Right cardiac atrium (tissue), 5 donors: Measurements from ENCODE around the gene C5orf46. TPM values are rescaled to one million over a fixed set of nuclear protein-coding genes. Genes with fewer than 3 reads are reported as not detected.
"Not testable (repeated sequence)": the region's sequence is repeated elsewhere in the genome, so short reads cannot be mapped to it uniquely, and the experiment has no call there.

Source experiments
- ATAC-seq, 2 donors: fragments of 200-7000 bp; cut with Tn5 transposase; one replicate each; pipeline versions ENCODE4 v1.8.0 to v1.9.1; 2020; ENCODE audit warnings: moderate library complexity in 2 of 2, mild to moderate bottlenecking in 1 of 2
- DNase-seq, 3 donors: peaks; one replicate each; pipeline ENCODE4 v3.0.0-alpha.2; 2020
- H3K27ac ChIP-seq: one replicate; pipeline ENCODE4 v1.5.1; 2013; ENCODE audit warnings: mild to moderate bottlenecking, low read length, control low read depth, moderate library complexity
- H3K27me3 ChIP-seq: one replicate; pipeline ENCODE4 v1.6.1; 2013; ENCODE audit not compliant: control insufficient read depth, insufficient read depth
- H3K4me1 ChIP-seq: one replicate; pipeline ENCODE4 v1.6.1; 2013; ENCODE audit warnings: low read length; ENCODE audit not compliant: control insufficient read depth, insufficient read depth
- H3K4me3 ChIP-seq: one replicate; pipeline ENCODE4 v1.5.1; 2013; ENCODE audit warnings: low read length, control low read depth
- H3K9me3 ChIP-seq: one replicate; pipeline ENCODE4 v1.6.1; 2013; ENCODE audit warnings: low read length; ENCODE audit not compliant: control insufficient read depth
- WGBS: extraction: QIAGEN DNeasy Blood & Tissue Kit; methylation state at CpG from one replicate; pipeline ENCODE4 v1.1.7; 2013; 5-methylcytosine and 5-hydroxymethylcytosine counted together
- intact Hi-C, 4 donors: fragments of 100-400 bp; cut with DNase I; formaldehyde crosslinking; loops; one replicate each; pipeline versions ENCODE4 v1.11.0 to v1.14.0; 2022 to 2023
- long read RNA-seq, 4 donors: library from polyadenylated mRNA; unstranded; transcript quantifications; one replicate each; pipeline ENCODE4 v2.0.0, GENCODE V29; 2020 to 2021
- polyA plus RNA-seq: library from polyadenylated mRNA; stranded (reverse); fragments of 200-250 nt; gene quantifications from one replicate; pipeline ENCODE4 v1.2.3, GENCODE V29; 2013
- total RNA-seq, 4 donors: library from RNA; stranded (reverse); fragmentation: NEBNext Ultra II Directional; extraction: Animal tissue kit (Norgen Biotek cat#: 25700); gene quantifications; one replicate each; pipeline ENCODE4 v1.2.1, GENCODE V29; 2021
- donor health status: healthy with polysubstance abuse.
- donor health status: DM: no; HTN: yes; CAD: no.
- donor health status: DM: no; HTN: no; CAD: no.
- donor health status: DM: no; HTN: yes; CAD: no; lungs with severe emphysema.
- donor health status: DM: yes; HTN: yes; CAD: no.

The C5orf46 gene
- total RNA-seq (1 to 10 TPM; 1.5 to 3.5 (median 2.6) TPM), polyA plus RNA-seq (6.0 TPM)
- long read RNA-seq, donor 1, partial matches to known transcripts: 0 of 1 reads
- long read RNA-seq, donor 1, other reads (novel, unspliced or antisense): 0 of 1 reads
- long read RNA-seq, donor 2, partial matches to known transcripts: 0 of 2 reads
- long read RNA-seq, donor 2, other reads (novel, unspliced or antisense): 0 of 2 reads
- long read RNA-seq, donor 3, partial matches to known transcripts: 1 of 4 reads
- long read RNA-seq, donor 3, other reads (novel, unspliced or antisense): 1 of 4 reads
- long read RNA-seq, donor 4: 0 reads

DNA sequence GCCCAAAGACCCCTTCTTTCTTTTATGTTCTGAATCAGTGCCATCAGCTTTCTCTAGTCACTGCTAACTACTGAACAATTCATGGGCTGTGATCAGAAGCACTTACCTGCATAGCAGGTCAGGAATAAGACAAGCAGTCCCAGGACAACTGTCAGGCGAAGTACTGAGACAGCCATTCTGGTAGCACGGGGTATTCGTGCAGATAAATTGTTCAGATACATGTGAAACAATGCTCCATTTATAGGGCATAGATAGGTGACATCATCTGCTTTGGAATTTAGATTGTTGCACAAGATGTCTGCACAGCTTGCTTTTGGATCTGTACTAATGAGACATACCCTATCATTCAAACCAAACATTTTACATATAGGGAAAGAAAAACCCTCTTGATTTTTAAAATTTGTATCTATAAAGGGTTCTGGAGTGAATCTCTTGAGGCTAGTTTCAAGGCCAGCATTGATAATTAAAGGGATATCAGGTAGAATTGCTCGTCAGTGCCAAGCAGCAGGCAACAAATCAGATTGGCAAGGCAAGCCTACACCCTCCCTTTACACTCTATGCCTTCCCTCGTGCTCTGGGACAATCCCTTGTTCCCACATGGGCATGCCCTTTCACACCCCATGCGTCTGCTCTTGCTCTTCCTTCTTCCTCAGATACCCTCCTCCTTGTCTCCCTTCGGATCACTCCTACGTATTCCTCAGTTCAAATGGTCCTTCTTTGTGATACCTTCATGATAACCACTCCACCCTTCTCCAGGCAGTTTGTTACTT is at the start of gene C5orf46:
Gene C5orf46, minus strand, starts transcription at position 213 of the 770 bp plus-strand sequence. Its CDS starts 37 bp downstream, at position 176.
- Histone ChIP-seq H3K4me1 (peaks cover 2% of the 10 kb centered on the region), H3K4me3 (peak within 1 kb of the TSS; percentile 15), H3K9me3 (no peaks in the 10 kb centered on the region), H3K27ac (no peak within 1 kb of the TSS), H3K27me3 (no peaks in the 10 kb centered on the region)
- intact Hi-C loops: no loop called here
- ATAC-seq: peak; percentile 60
- DNase-seq: no peak
- WGBS: 54% methylated on average over 8 of the region's 8 CpGs

DNA sequence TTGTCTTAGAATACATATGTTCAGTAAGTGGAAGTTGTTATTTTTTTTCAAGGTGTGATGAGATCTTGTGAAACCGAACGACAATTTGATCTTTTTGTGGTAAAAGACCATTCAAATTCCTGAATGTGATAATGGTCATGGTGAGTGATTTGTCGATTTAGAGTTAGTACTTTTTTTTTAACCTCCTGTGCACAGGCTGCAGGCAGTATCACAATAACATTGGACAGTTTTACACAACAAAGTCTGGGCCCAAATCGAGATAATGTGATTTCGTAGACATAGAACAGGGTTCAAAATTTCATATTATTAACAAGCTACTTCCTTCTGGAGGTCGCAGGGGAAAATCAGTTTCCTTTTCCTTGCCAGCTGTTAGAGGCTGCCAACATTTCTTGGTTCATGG is 48.6 kb upstream of the C5orf46 start:
- ATAC-seq (no peak), DNase-seq (no peak)
- H3K27me3 ChIP-seq: no peaks in the 10 kb centered on the region
- intact Hi-C loops: loop anchor here (5.0 to 10.0 kb wide), 2 partner anchors 160 to 167 kb away; no protein-coding TSS in a partner anchor
- 46% methylated on average over 6 of the region's 6 CpGs for WGBS
- H3K4me1 ChIP-seq: no peaks in the 10 kb centered on the region
- no peak overlapping the region for H3K27ac ChIP-seq
- H3K4me3 ChIP-seq: no peak overlapping the region
- H3K9me3 ChIP-seq: no peaks in the 10 kb centered on the region

DNA sequence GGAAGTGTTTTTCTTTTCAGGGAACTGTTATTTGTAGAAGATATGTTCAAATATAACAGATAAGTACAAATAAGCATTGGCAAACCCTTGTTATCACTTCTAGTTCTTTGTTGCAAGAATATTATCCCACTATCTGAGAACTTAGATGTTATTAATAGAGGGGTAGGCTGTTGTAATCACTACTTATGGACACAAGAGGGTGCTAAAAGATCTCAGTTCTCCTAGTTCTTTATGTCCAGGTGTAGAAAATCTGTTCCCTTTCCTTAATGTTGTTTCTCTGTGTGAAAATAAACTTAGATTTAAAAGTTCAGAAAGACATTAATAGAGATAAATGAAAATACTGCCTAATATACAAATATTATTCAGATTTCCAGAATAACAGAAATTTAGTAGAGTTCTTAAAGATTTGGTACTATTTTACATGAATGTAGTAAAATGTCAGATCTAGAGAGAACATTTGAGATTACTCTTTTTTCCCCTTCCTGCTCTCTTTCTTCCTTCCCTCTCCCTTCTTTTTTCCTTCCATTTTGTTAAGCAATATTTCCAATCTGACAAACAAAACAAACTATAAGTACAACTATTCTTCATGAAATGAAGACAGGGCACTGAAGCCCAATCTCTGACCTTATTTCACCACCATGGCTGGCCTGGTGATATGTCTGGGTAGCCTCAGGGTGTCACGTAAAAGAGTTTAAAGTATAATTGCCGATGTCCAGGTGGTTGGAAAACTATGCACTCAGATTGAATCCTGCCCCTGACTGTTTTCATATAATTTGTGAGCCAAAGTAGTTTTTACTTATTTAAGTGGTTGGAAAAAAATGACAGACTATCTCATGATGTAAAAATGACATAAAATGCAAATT is 43.6 kb upstream of the C5orf46 start:
- Histone ChIP-seq H3K4me3 (no peak overlapping the region), H3K9me3 (no peaks in the 10 kb centered on the region), H3K27ac (no peak overlapping the region), H3K4me1 (no peaks in the 10 kb centered on the region), H3K27me3 (no peaks in the 10 kb centered on the region)
- ATAC-seq (peak in 1 of 2 donors; percentile 54), DNase-seq (no peak)
- 53% methylated on average over 2 of the region's 2 CpGs for WGBS
- intact Hi-C loops: loop anchor here (5.0 to 10.0 kb wide), 2 partner anchors 165 to 172 kb away; no protein-coding TSS in a partner anchor

DNA sequence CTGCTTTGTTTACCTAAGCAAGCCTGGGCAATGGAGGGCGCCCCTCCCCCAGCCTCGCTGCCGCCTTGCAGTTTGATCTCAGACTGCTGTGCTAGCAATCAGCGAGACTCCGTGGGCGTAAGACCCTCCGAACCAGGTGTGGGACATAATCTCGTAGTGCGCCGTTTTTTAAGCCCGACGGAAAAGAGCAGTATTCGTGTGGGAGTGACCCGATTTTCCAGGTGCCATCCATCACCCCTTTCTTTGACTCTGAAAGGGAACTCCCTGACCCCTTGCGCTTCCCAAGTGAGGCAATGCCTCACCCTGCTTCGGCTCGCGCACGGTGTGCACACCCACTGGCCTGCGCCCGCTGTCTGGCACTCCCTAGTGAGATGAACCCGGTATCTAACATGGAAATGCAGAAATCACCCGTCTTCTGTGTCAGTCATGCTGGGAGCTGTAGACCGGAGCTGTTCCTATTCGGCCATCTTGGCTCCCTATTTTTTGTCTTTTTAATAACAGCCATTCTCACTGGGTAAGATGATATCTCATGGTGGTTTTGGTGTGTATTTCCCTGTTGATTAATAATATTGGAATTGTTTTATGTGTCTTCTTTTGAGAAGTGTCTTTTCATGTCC is 40.4 kb upstream of the C5orf46 start:
- intact Hi-C loops, H3K4me1 ChIP-seq, H3K4me3 ChIP-seq, ATAC-seq, H3K27me3 ChIP-seq, H3K27ac ChIP-seq, DNase-seq, H3K9me3 ChIP-seq: not testable (repeated sequence)
- 90% methylated on average over 25 of the region's 25 CpGs for WGBS

- no peak for DNase-seq
- H3K4me1 ChIP-seq: no peaks in the 10 kb centered on the region
- H3K4me3 ChIP-seq: no peak overlapping the region
- ATAC-seq: no peak
- 91% methylated on average over 4 of the region's 4 CpGs for WGBS
- no peaks in the 10 kb centered on the region for H3K27me3 ChIP-seq
- no peaks in the 10 kb centered on the region for H3K9me3 ChIP-seq
- H3K27ac ChIP-seq: no peak overlapping the region
- intact Hi-C loops: loop anchor here in 3 of 4 donors (5.0 to 10.0 kb wide), 3 partner anchors 52 to 85 kb away; no protein-coding TSS in a partner anchor
Observed at GRCh38 chr5:147939431-147940114, 33.2 kb upstream of the C5orf46 start.

GRCh38 chr5:147935032-147935431 is 28.7 kb upstream of the C5orf46 start:
- no peaks in the 10 kb centered on the region for H3K4me1 ChIP-seq
- DNase-seq (no peak), ATAC-seq (peak; percentile 83 to 88)
- no peaks in the 10 kb centered on the region for H3K27me3 ChIP-seq
- WGBS: 2% methylated on average over 3 of the region's 3 CpGs
- H3K27ac ChIP-seq: no peak overlapping the region
- intact Hi-C loops: loop anchor here in 3 of 4 donors (5.0 to 10.0 kb wide), 3 partner anchors 48 to 80 kb away; no protein-coding TSS in a partner anchor
- no peaks in the 10 kb centered on the region for H3K9me3 ChIP-seq
- no peak overlapping the region for H3K4me3 ChIP-seq

- H3K27me3 ChIP-seq: no peaks in the 10 kb centered on the region
- H3K4me3 ChIP-seq: no peak overlapping the region
- DNase-seq: no peak
- intact Hi-C loops: loop anchor here in 2 of 4 donors (5.0 to 10.0 kb wide), 2 partner anchors 43 to 76 kb away; no protein-coding TSS in a partner anchor
- WGBS: 69% methylated on average over 2 of the region's 2 CpGs
- H3K9me3 ChIP-seq: no peaks in the 10 kb centered on the region
- H3K4me1 ChIP-seq: no peaks in the 10 kb centered on the region
- ATAC-seq: no peak
- H3K27ac ChIP-seq: no peak overlapping the region
Observed at GRCh38 chr5:147930769-147931168, 24.4 kb upstream of the C5orf46 start.

DNA sequence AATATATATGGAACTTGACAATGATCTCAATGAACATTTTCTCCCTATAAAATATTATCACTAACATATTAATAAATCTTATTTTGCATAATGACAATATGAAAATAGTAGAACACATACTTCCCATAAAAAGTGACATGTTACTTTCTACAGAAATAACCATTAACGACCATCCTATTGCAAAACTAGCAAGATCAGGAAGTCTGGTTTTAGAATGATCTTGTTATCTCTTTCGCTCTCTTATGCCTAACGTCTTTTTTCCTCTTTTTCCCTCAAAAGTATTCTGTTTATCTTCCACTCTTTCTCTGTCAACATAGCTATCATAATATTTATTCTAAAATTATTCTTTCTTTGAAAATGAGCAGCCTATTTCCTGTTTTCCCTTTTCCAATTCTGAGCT is 21.6 kb upstream of the C5orf46 start:
- intact Hi-C loops: no loop called here

GRCh38 chr5:147925020-147925419 is 18.7 kb upstream of the C5orf46 start:
- no peak overlapping the region for H3K4me3 ChIP-seq
- no peaks in the 10 kb centered on the region for H3K27me3 ChIP-seq
- intact Hi-C loops: no loop called here
- no peaks in the 10 kb centered on the region for H3K4me1 ChIP-seq
- 79% methylated on average over 4 of the region's 4 CpGs for WGBS
- H3K9me3 ChIP-seq: no peaks in the 10 kb centered on the region
- DNase-seq: no peak
- ATAC-seq: no peak
- no peak overlapping the region for H3K27ac ChIP-seq

More for the DNA sequence above, 21.6 kb upstream of the C5orf46 start:
- Histone ChIP-seq H3K4me3 (no peak overlapping the region), H3K27me3 (no peaks in the 10 kb centered on the region), H3K9me3 (no peaks in the 10 kb centered on the region), H3K4me1 (no peaks in the 10 kb centered on the region), H3K27ac (no peak overlapping the region)
- ATAC-seq (no peak), DNase-seq (no peak)
- WGBS: 31% methylated on average over 3 of the region's 3 CpGs

- H3K27ac ChIP-seq: no peak overlapping the region
- H3K4me3 ChIP-seq: no peak overlapping the region
- no peaks in the 10 kb centered on the region for H3K27me3 ChIP-seq
- WGBS: 73% methylated on average over 2 of the region's 2 CpGs
- no peak for DNase-seq
- H3K9me3 ChIP-seq: no peaks in the 10 kb centered on the region
- no peak for ATAC-seq
- intact Hi-C loops: no loop called here
- no peaks in the 10 kb centered on the region for H3K4me1 ChIP-seq
Observed at GRCh38 chr5:147921136-147921535, 14.8 kb upstream of the C5orf46 start.
